Tibial artery (tissue), 4 donors: ENCODE measurements around the gene PLAAT4.

Source experiments
- DNase-seq, 2 donors: peaks; one replicate each; pipeline ENCODE4 v3.0.0-alpha.2; 2019
- H3K27ac ChIP-seq, 2 donors: fragments of 200-600 bp; sonication (generic) in 1 of 2; 1 replicate in 1 of 2; 2 replicates in 1 of 2; pipeline ENCODE4 v1.5.1; 2018 to 2019; ENCODE audit warnings: mild to moderate bottlenecking in 1 of 2
- H3K27me3 ChIP-seq, 2 donors: fragments of 200-600 bp; sonication (generic) in 1 of 2; one replicate each; pipeline versions ENCODE4 v1.5.1 to v1.6.0; 2016 to 2019
- H3K36me3 ChIP-seq, 3 donors: fragments of 200-600 bp; sonication (generic) in 2 of 3; one replicate each; pipeline ENCODE4 v1.5.1; 2016 to 2019; ENCODE audit warnings: mild to moderate bottlenecking in 2 of 3
- H3K4me1 ChIP-seq, 4 donors: fragments of 200-600 bp; sonication (generic) in 2 of 4; 1 replicate in 3 of 4; 2 replicates in 1 of 4; pipeline ENCODE4 v1.5.1; 2016 to 2019
- H3K4me3 ChIP-seq, 2 donors: fragments of 200-600 bp; sonication (generic) in 1 of 2; 1 replicate in 1 of 2; 2 replicates in 1 of 2; pipeline ENCODE4 v1.5.1; 2018 to 2019; ENCODE audit warnings: mild to moderate bottlenecking in 2 of 2
- H3K9me3 ChIP-seq, 3 donors: fragments of 200-600 bp; sonication (generic) in 1 of 3; one replicate each; pipeline ENCODE4 v1.5.1; 2016 to 2019
- intact Hi-C: fragments of 100-400 bp; cut with DNase I; formaldehyde crosslinking; loops from one replicate; pipeline ENCODE4 v1.15.0; 2023; ENCODE audit warnings: low total_unique reads
- TF ChIP-seq, protein P1 (sequence below), 2 experiments: fragments of 200-600 bp in 1 of 2; fragments of 450-650 bp in 1 of 2; IDR thresholded peaks; one replicate each; pipeline ENCODE4 v1.5.1; 2017 to 2019; ENCODE audit warnings: antibody characterized with exemption in 2 of 2, mild to moderate bottlenecking in 1 of 2, moderate library complexity in 1 of 2

The PLAAT4 gene

GRCh38 chr11:63554877-63555223 lies 18.2 kb downstream of the PLAAT4 start:
- H3K27me3 ChIP-seq, result no peaks in the 10 kb centered on the region
- H3K4me1 ChIP-seq, result peaks cover 0 to 2% (median under 1%) of the 10 kb centered on the region in 4 donors
- H3K4me3 ChIP-seq, result no peak overlapping the region
- DNase-seq, result no peak
- H3K9me3 ChIP-seq, result no peaks in the 10 kb centered on the region
- H3K27ac ChIP-seq, result no peak overlapping the region
- TF ChIP-seq, protein P1, sequence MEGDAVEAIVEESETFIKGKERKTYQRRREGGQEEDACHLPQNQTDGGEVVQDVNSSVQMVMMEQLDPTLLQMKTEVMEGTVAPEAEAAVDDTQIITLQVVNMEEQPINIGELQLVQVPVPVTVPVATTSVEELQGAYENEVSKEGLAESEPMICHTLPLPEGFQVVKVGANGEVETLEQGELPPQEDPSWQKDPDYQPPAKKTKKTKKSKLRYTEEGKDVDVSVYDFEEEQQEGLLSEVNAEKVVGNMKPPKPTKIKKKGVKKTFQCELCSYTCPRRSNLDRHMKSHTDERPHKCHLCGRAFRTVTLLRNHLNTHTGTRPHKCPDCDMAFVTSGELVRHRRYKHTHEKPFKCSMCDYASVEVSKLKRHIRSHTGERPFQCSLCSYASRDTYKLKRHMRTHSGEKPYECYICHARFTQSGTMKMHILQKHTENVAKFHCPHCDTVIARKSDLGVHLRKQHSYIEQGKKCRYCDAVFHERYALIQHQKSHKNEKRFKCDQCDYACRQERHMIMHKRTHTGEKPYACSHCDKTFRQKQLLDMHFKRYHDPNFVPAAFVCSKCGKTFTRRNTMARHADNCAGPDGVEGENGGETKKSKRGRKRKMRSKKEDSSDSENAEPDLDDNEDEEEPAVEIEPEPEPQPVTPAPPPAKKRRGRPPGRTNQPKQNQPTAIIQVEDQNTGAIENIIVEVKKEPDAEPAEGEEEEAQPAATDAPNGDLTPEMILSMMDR (IDR thresholded peaks at IDR 0.05), result no peak
- intact Hi-C loops, result no loop called here
- H3K36me3 ChIP-seq, result no peaks in the 10 kb centered on the region

DNA sequence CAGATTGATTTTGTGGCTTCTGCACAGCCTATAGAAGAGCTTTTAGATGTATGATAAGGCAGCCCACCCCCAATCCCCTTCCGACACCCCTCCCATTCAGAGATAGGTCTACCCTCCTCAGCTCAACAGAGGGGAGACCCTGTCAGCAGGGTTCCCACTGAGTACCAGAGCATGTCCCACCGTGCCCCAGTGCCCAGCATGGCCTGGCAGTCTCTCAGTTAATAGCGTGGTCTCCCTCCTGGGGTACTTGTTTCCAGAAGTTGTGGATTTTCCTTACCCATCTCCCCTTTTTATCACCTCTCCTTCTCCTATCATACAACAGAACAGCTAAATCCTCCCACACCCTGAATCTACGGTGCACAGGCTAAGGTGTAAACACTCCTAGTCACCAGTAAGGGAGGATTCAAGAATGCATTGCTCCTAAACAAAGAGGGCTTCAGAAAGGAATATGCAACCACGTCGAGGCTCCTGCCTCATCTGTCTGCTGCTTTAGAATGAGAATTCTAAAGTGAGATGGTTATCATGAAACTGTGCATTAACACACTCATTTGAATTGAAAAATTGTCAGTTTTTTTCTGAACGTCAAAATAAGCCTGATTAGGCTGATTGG lies 19.9 kb downstream of the PLAAT4 start:
- Histone ChIP-seq H3K27me3 (no peaks in the 10 kb centered on the region), H3K27ac (no peak overlapping the region), H3K9me3 (no peaks in the 10 kb centered on the region), H3K4me3 (no peak overlapping the region), H3K36me3 (no peaks in the 10 kb centered on the region), H3K4me1 (peaks cover 0 to 18% (median 14%) of the 10 kb centered on the region in 4 donors)
- intact Hi-C loops, result no loop called here
- TF ChIP-seq, protein P1 (IDR thresholded peaks at IDR 0.05), result no peak
- DNase-seq, result no peak

DNA sequence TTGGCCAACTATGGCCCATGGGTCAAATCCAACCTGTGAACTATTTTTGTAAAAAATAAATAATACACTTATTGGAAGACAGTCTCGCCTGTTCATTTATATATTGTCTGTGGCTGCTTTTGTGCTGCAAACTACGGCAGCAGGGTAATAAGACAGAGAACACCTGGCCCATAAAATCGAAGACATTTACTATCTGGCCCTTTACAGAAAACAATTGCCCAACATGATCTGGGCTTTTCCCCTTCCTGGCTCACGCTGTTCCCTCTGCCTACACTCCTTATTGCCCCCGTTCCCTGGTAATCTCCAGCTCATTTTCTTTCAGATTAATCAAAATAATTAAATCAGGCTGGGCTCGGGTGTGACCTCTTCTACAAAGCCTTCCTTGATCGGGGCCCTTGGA lies 21.0 kb downstream of the PLAAT4 start:
- TF ChIP-seq, protein P1 (IDR thresholded peaks at IDR 0.05), result no peak
- H3K4me3 ChIP-seq, result no peak overlapping the region
- no peaks in the 10 kb centered on the region for H3K9me3 ChIP-seq
- no peaks in the 10 kb centered on the region for H3K36me3 ChIP-seq
- no peak overlapping the region for H3K27ac ChIP-seq
- H3K27me3 ChIP-seq, result no peaks in the 10 kb centered on the region
- peak in 1 of 2 donors; percentile 16 for DNase-seq
- intact Hi-C loops, result no loop called here
- peaks cover 0 to 18% (median 14%) of the 10 kb centered on the region in 4 donors for H3K4me1 ChIP-seq

DNA sequence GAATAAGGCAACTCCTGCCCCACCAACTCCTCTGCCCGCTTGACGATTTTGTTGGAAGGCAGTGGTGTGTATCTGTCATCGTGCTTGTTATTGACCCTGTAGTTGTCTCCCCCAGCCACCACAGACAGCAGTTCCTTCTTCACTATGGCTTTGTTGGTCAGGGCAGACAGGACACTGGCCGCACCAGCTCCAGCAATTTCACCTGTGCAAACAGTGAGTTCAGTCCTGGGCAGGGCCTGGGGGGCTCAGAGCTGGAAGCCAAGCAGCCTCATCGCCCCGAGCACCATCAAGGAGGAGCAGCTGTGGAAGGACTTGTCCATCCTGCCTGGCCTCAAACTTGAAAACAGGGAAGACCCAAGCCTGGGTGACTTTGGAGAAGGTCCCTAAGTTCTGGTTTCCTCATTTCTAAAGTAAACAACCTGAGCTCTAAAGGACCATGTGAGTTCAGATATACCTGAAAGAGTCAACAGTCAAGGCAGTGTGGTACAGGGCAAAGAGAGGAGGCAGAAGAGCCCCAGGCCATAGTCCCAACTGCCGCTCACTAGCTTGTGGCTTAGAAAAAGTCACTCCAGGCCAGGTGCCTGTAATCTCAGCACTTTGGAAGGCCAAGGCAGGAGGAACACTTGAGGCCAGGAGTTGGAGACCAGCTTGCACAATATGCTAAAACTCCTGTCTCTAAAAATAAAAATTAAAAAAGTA lies 22.0 kb downstream of the PLAAT4 start:
- intact Hi-C loops, result no loop called here
- TF ChIP-seq, protein P1 (IDR thresholded peaks at IDR 0.05), result no peak

GRCh38 chr11:63560506-63561180 lies 24.0 kb downstream of the PLAAT4 start:
- H3K27ac ChIP-seq, result peak overlapping the region; percentile 56 to 58

More for the DNA sequence above, 22.0 kb downstream of the PLAAT4 start:
- Histone ChIP-seq H3K4me1 (peaks cover 0 to 18% (median 14%) of the 10 kb centered on the region in 4 donors), H3K4me3 (no peak overlapping the region), H3K36me3 (no peaks in the 10 kb centered on the region), H3K27ac (no peak overlapping the region), H3K9me3 (no peaks in the 10 kb centered on the region), H3K27me3 (no peaks in the 10 kb centered on the region)
- DNase-seq, result peak in 1 of 2 donors; percentile 10

More at GRCh38 chr11:63560506-63561180, 24.0 kb downstream of the PLAAT4 start:
- H3K36me3 ChIP-seq, result no peaks in the 10 kb centered on the region
- no peaks in the 10 kb centered on the region for H3K9me3 ChIP-seq
- H3K4me3 ChIP-seq, result no peak overlapping the region
- no peaks in the 10 kb centered on the region for H3K27me3 ChIP-seq
- peak in 1 of 2 donors; percentile 80 for DNase-seq
- TF ChIP-seq, protein P1 (IDR thresholded peaks at IDR 0.05), result no peak
- intact Hi-C loops, result no loop called here
- H3K4me1 ChIP-seq, result peaks cover 0 to 20% (median 15%) of the 10 kb centered on the region in 4 donors
